IMR-90 (cell line): ENCODE data around the gene JKAMP. TPM values are rescaled to one million over a fixed set of nuclear protein-coding genes. Genes with fewer than 3 reads are reported as not detected.

Source experiments
- ATAC-seq: fragments of 200-7000 bp; cut with Tn5 transposase; 2 replicates; pipeline ENCODE4 v1.9.1; 2020; ENCODE audit warnings: low read depth, mild to moderate bottlenecking, moderate library complexity
- BruUV-seq: library from RNA; stranded (reverse); fragments of 400-500 nt; replicated peaks from 2 replicates; lab custom pipeline; 2021; lab: Mats Ljungman, UMichigan
- CTCF ChIA-PET: fragments of 300-600 bp; formaldehyde crosslinking; extraction: SDS; loops from one replicate; lab custom pipeline; 2021; ENCODE audit warnings: antibody characterized with exemption; lab: Yijun Ruan, JAX
- POLR2A ChIA-PET: fragments of 300-600 bp; sonication (Branson Sonifier 250); formaldehyde crosslinking; loops from one replicate; lab custom pipeline; 2022; ENCODE audit warnings: antibody characterized with exemption; ENCODE audit not compliant: unreplicated experiment; lab: Charles Lee
- DNase-seq: peaks from one replicate; pipeline ENCODE4 v3.0.0; 2013
- H2AFZ ChIP-seq: replicated peaks from 2 replicates; pipeline ENCODE3; 2013; ENCODE audit warnings: low read length, mild to moderate bottlenecking; ENCODE audit not compliant: poor library complexity
- H2AK5ac ChIP-seq: 2 replicates; pipeline ENCODE4 v1.6.1; 2013; ENCODE audit warnings: low read depth, low read length, inconsistent platforms
- H2AK9ac ChIP-seq: replicated peaks from 2 replicates; pipeline ENCODE3; 2013; ENCODE audit warnings: mild to moderate bottlenecking, low read depth, low read length, moderate library complexity; ENCODE audit not compliant: poor library complexity
- H2BK120ac ChIP-seq: 2 replicates; pipeline ENCODE4 v1.6.1; 2013; ENCODE audit warnings: low read depth, low read length, inconsistent platforms
- H2BK15ac ChIP-seq: 3 replicates; pipeline ENCODE4 v1.6.1; 2013; ENCODE audit warnings: low read depth, low read length, inconsistent platforms
- H2BK20ac ChIP-seq: 2 replicates; pipeline ENCODE4 v1.6.1; 2013; ENCODE audit warnings: low read depth, mild to moderate bottlenecking, inconsistent platforms, low read length, moderate library complexity
- H2BK5ac ChIP-seq: 2 replicates; pipeline ENCODE4 v1.6.1; 2013; ENCODE audit warnings: mild to moderate bottlenecking, low read depth, low read length, inconsistent platforms; ENCODE audit not compliant: poor library complexity, severe bottlenecking
- H3K14ac ChIP-seq: replicated peaks from 2 replicates; pipeline ENCODE4 v1.6.1; 2013; ENCODE audit warnings: low read depth, low read length, inconsistent platforms
- H3K18ac ChIP-seq: 2 replicates; pipeline ENCODE4 v1.6.1; 2013; ENCODE audit warnings: low read depth, low read length, control low read depth
- H3K23ac ChIP-seq: 2 replicates; pipeline ENCODE4 v1.6.1; 2013; ENCODE audit warnings: low read depth, low read length, inconsistent platforms
- H3K27ac ChIP-seq: 2 replicates; pipeline ENCODE4 v1.5.1; 2013; ENCODE audit warnings: mild to moderate bottlenecking, control low read depth, low read length; ENCODE audit not compliant: insufficient read depth
- H3K27me3 ChIP-seq: 2 replicates; pipeline ENCODE4 v1.6.1; 2013; ENCODE audit warnings: low read length; ENCODE audit not compliant: control insufficient read depth, insufficient read depth
- H3K36me3 ChIP-seq: 2 replicates; pipeline ENCODE4 v1.6.1; 2013; ENCODE audit warnings: low read length, mixed read lengths; ENCODE audit not compliant: control insufficient read depth, insufficient read depth
- H3K4ac ChIP-seq: 2 replicates; pipeline ENCODE4 v1.6.1; 2013; ENCODE audit warnings: low read depth, low read length, inconsistent platforms
- H3K4me1 ChIP-seq: 2 replicates; pipeline ENCODE4 v1.6.1; 2013; ENCODE audit warnings: low read length, mixed read lengths; ENCODE audit not compliant: control insufficient read depth, insufficient read depth
- H3K4me2 ChIP-seq: 2 replicates; pipeline ENCODE4 v1.6.1; 2013; ENCODE audit warnings: low read depth, mild to moderate bottlenecking, control low read depth, low read length, moderate library complexity
- H3K4me3 ChIP-seq: 2 replicates; pipeline ENCODE4 v1.5.1; 2013; ENCODE audit warnings: low read depth, mild to moderate bottlenecking, control low read depth, low read length, moderate library complexity; ENCODE audit not compliant: insufficient read depth
- H3K56ac ChIP-seq: 2 replicates; pipeline ENCODE4 v1.6.1; 2013; ENCODE audit warnings: low read length, inconsistent platforms; ENCODE audit not compliant: insufficient read depth; ENCODE audit errors: extremely low read depth
- H3K79me1 ChIP-seq, 2 experiments: 2 replicates each; pipeline ENCODE4 v1.6.1; 2013; ENCODE audit warnings: low read length in 2 of 2, inconsistent platforms in 1 of 2, low read depth in 1 of 2
- H3K9ac ChIP-seq: 2 replicates; pipeline ENCODE4 v1.6.1; 2013; ENCODE audit warnings: low read depth, low read length, control low read depth
- H3K9me1 ChIP-seq: 2 replicates; pipeline ENCODE4 v1.6.1; 2013; ENCODE audit warnings: low read length, inconsistent platforms; ENCODE audit not compliant: insufficient read depth
- H3K9me3 ChIP-seq: 2 replicates; pipeline ENCODE4 v1.6.1; 2013; ENCODE audit warnings: low read length; ENCODE audit not compliant: control insufficient read depth, insufficient read depth
- H4K20me1 ChIP-seq: 2 replicates; pipeline ENCODE4 v1.6.1; 2013; ENCODE audit warnings: low read length, inconsistent platforms; ENCODE audit not compliant: insufficient read depth
- H4K5ac ChIP-seq: 2 replicates; pipeline ENCODE4 v1.6.1; 2013; ENCODE audit warnings: mild to moderate bottlenecking, low read depth, low read length, control low read depth
- H4K8ac ChIP-seq, 2 experiments: 2 replicates each; pipeline ENCODE4 v1.6.1; 2013; ENCODE audit warnings: low read depth in 2 of 2, low read length in 2 of 2, control low read depth in 1 of 2, inconsistent platforms in 1 of 2
- H4K91ac ChIP-seq: 2 replicates; pipeline ENCODE4 v1.6.1; 2013; ENCODE audit warnings: low read depth, low read length, inconsistent platforms; ENCODE audit not compliant: insufficient read depth
- MAFK ChIP-seq: IDR thresholded peaks from 2 replicates; pipeline ENCODE4 v1.6.1; 2012; ENCODE audit warnings: low read depth, low read length, improper control_type of control experiment
- POLR2A ChIP-seq: IDR thresholded peaks from 2 replicates; pipeline ENCODE4 v1.6.1; 2012; ENCODE audit warnings: mild to moderate bottlenecking, low read depth, low read length
- RFX5 ChIP-seq: IDR thresholded peaks from 2 replicates; pipeline ENCODE4 v1.8.0; 2012; ENCODE audit warnings: low read depth, mild to moderate bottlenecking, low read length, moderate library complexity
- USF2 ChIP-seq: fragments of 150-350 bp; IDR thresholded peaks from 2 replicates; pipeline ENCODE4 v1.6.1; 2017; ENCODE audit warnings: mild to moderate bottlenecking, antibody characterized with exemption, low read length, low read depth
- WGBS, 2 experiments: methylation state at CpG; one replicate each; pipeline versions ENCODE4 v1.1.5 to v1.1.7; 2013; ENCODE audit warnings: missing lambda C conversion rate in 2 of 2; ENCODE audit not compliant: insufficient read length in 1 of 2; ENCODE audit errors: extremely low coverage in 2 of 2; 5-methylcytosine and 5-hydroxymethylcytosine counted together
- dilution Hi-C: fragments of 300-500 bp; cut with HindIII; formaldehyde crosslinking; loops from one replicate; pipeline ENCODE4 v1.14.3; 2018; ENCODE audit warnings: low sequenced_read_pairs; ENCODE audit not compliant: unreplicated experiment
- in situ Hi-C: fragments of 300-500 bp; cut with MboI; formaldehyde crosslinking; loops from 3 replicates; pipeline ENCODE4 v1.14.3; 2019; ENCODE audit warnings: low sequenced_read_pairs, inconsistent platforms, mixed read lengths
- intact Hi-C: fragments of 100-400 bp; cut with micrococcal nuclease; formaldehyde crosslinking; loops from 2 replicates; pipeline ENCODE4 v1.10.0; 2022
- polyA plus RNA-seq, 3 experiments: library from polyadenylated mRNA; depleted of rRNA; stranded (reverse); fragments of >200 nt; gene quantifications; 2 replicates each; pipeline ENCODE4 v1.2.3, GENCODE V29; 2012; ENCODE audit warnings: low replicate concordance in 1 of 3
- total RNA-seq: library from RNA; depleted of rRNA; stranded (reverse); fragments of >200 nt; gene quantifications from 2 replicates; pipeline ENCODE4 v1.2.3, GENCODE V29; 2012
- TF ChIP-seq, protein P1 (sequence below): fragments of 150-350 bp; IDR thresholded peaks from 2 replicates; pipeline ENCODE4 v1.6.1; 2016; ENCODE audit warnings: low read depth, mild to moderate bottlenecking, low read length, moderate library complexity, borderline replicate concordance

JKAMP gene
- total and polyA plus RNA-seq, 2 of the 4 experiments (the other 2 are of a cell fraction) = 62.2 to 101 TPM

DNA sequence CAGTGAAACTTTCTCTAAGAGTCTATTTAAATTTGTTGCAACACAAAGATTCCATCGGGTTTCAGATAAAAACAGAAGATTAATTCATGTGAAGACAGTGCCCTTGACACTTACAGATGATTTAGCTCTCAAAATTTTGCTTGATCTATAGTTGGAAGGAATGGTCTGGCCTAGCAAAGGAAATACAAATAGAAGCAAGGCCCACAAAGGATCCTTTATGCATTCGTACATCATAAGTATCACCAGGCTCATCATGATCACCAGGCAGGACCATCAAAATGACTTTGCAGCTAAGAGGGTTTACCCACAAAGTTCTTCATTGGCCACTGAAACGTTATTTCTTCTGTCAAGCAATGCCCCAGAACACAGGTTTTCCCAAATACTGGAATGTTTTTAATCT is 24.8 kb downstream of the JKAMP start:
- no peak overlapping the region for H3K27ac ChIP-seq
- H2BK5ac ChIP-seq = no peak overlapping the region
- TF ChIP-seq POLR2A (no peak), RFX5 (no peak), MAFK (no peak), USF2 (no peak)
- TF ChIP-seq, protein P1, sequence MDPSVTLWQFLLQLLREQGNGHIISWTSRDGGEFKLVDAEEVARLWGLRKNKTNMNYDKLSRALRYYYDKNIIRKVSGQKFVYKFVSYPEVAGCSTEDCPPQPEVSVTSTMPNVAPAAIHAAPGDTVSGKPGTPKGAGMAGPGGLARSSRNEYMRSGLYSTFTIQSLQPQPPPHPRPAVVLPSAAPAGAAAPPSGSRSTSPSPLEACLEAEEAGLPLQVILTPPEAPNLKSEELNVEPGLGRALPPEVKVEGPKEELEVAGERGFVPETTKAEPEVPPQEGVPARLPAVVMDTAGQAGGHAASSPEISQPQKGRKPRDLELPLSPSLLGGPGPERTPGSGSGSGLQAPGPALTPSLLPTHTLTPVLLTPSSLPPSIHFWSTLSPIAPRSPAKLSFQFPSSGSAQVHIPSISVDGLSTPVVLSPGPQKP = no peak
- no peak overlapping the region for H2BK120ac ChIP-seq
- 0 out of 2 replicates have a peak, but pooled peaks cover 1% of the 10 kb centered on the region for H3K36me3 ChIP-seq
- H4K20me1 ChIP-seq = no peaks in the 10 kb centered on the region
- no peak overlapping the region for H3K14ac ChIP-seq
- H3K9ac ChIP-seq = no peak overlapping the region
- H4K5ac ChIP-seq = no peak overlapping the region
- dilution Hi-C loops = no loop called here
- H4K91ac ChIP-seq = no peak overlapping the region
- H3K4me1 ChIP-seq = no peaks in the 10 kb centered on the region
- no peak overlapping the region for H3K4me2 ChIP-seq
- no peak overlapping the region for H3K56ac ChIP-seq
- no peak for DNase-seq
- H2AK9ac ChIP-seq = no peak overlapping the region
- H3K23ac ChIP-seq = no peak overlapping the region
- CTCF ChIA-PET = interaction anchor here (1.3 kb wide), 1 partner anchor 25 kb away, joined by 4 read pairs; the partner anchor contains the start of genes JKAMP and L3HYPDH
- intact Hi-C loops = no loop called here
- no peaks in the 10 kb centered on the region for H3K9me3 ChIP-seq
- no peak overlapping the region for H2BK15ac ChIP-seq
- no peak overlapping the region for H2BK20ac ChIP-seq
- 0 out of 2 replicates have a peak, but pooled peaks cover 2% of the 10 kb centered on the region for H3K9me1 ChIP-seq
- 40% methylated on average over 1 of the region's 3 CpGs; no CpG with 5 or more reads in 1 of the 2 experiments for WGBS, 2 experiments
- H2AK5ac ChIP-seq = no peak overlapping the region
- no peak overlapping the region for H3K4ac ChIP-seq
- no TSS peak for BruUV-seq
- no peaks in the 10 kb centered on the region; a peak in 1 of 4 replicates for H3K79me1 ChIP-seq
- POLR2A ChIA-PET = no interaction called here
- in situ Hi-C loops = loop anchor here (5.0 kb wide), 1 partner anchor 63 kb away; no protein-coding TSS in a partner anchor
- H3K18ac ChIP-seq = no peak overlapping the region
- no peak overlapping the region for H3K4me3 ChIP-seq
- no peaks in the 10 kb centered on the region for H3K27me3 ChIP-seq
- no peak for ATAC-seq
- H2AFZ ChIP-seq = no peak overlapping the region
- no peak overlapping the region for H4K8ac ChIP-seq
